NT2/D1 (cell line): ENCODE results near the gene HEATR5A.

ENCODE experiments used
- DNase-seq: peaks from one replicate; pipeline ENCODE4 v3.0.0-alpha.2; 2011; ENCODE audit warnings: low read depth, low spot score
- H3K27me3 ChIP-seq: 2 replicates; pipeline ENCODE4 v1.6.0; 2011; ENCODE audit warnings: mild to moderate bottlenecking; ENCODE audit not compliant: insufficient read length, insufficient read depth
- H3K36me3 ChIP-seq: 2 replicates; pipeline ENCODE4 v1.6.1; 2011; ENCODE audit warnings: mild to moderate bottlenecking, low read length, mixed read lengths; ENCODE audit not compliant: insufficient read depth, insufficient read length
- H3K4me1 ChIP-seq: 2 replicates; pipeline ENCODE4 v1.5.1; 2011; ENCODE audit not compliant: insufficient read depth, insufficient read length
- H3K4me3 ChIP-seq: 2 replicates; pipeline ENCODE4 v1.5.1; 2011; ENCODE audit warnings: low read depth; ENCODE audit not compliant: insufficient read length
- H3K9ac ChIP-seq: 2 replicates; pipeline ENCODE4 v1.6.0; 2011; ENCODE audit warnings: low read depth; ENCODE audit not compliant: insufficient read length
- H3K9me3 ChIP-seq: 2 replicates; pipeline ENCODE4 v1.5.1; 2011; ENCODE audit warnings: mild to moderate bottlenecking, low read length; ENCODE audit not compliant: insufficient read depth
- SUZ12 ChIP-seq: IDR thresholded peaks from 2 replicates; pipeline ENCODE4 v1.6.1; 2011; ENCODE audit not compliant: insufficient read length, insufficient read depth; ENCODE audit errors: extremely low read depth
- YY1 ChIP-seq: IDR thresholded peaks from 2 replicates; pipeline ENCODE4 v1.6.1; 2011; ENCODE audit not compliant: insufficient read length, insufficient read depth
- ZNF274 ChIP-seq: IDR thresholded peaks from 2 replicates; pipeline ENCODE4 v1.6.1; 2011; ENCODE audit warnings: mild to moderate bottlenecking, low read depth, low read length

The HEATR5A gene

GRCh38 chr14:31408421-31408820 lies 11.9 kb downstream of the HEATR5A start:
- H3K4me3 ChIP-seq: no peak overlapping the region
- TF ChIP-seq YY1: no peak
- TF ChIP-seq SUZ12: no peak
- no peak for TF ChIP-seq ZNF274
- H3K36me3 ChIP-seq: no peaks in the 10 kb centered on the region
- no peaks in the 10 kb centered on the region for H3K4me1 ChIP-seq
- no peaks in the 10 kb centered on the region for H3K9me3 ChIP-seq
- DNase-seq: no peak
- H3K27me3 ChIP-seq: no peaks in the 10 kb centered on the region
- no peak overlapping the region for H3K9ac ChIP-seq

GRCh38 chr14:31405599-31406232 lies 14.6 kb downstream of the HEATR5A start:
- no peak for DNase-seq
- H3K27me3 ChIP-seq: no peaks in the 10 kb centered on the region

GRCh38 chr14:31405106-31405505 lies 15.2 kb downstream of the HEATR5A start:
- no peak for TF ChIP-seq YY1
- TF ChIP-seq SUZ12: no peak
- no peak for TF ChIP-seq ZNF274
- Histone ChIP-seq H3K27me3 (no peaks in the 10 kb centered on the region), H3K9ac (no peak overlapping the region), H3K9me3 (no peaks in the 10 kb centered on the region), H3K36me3 (peaks cover 6% of the 10 kb centered on the region), H3K4me3 (no peak overlapping the region), H3K4me1 (no peaks in the 10 kb centered on the region)
- DNase-seq: no peak

More at GRCh38 chr14:31405599-31406232, 14.6 kb downstream of the HEATR5A start:
- H3K9ac ChIP-seq: no peak overlapping the region
- H3K4me1 ChIP-seq: no peaks in the 10 kb centered on the region
- no peak for TF ChIP-seq ZNF274
- TF ChIP-seq YY1: no peak
- TF ChIP-seq SUZ12: no peak
- H3K4me3 ChIP-seq: no peak overlapping the region
- H3K36me3 ChIP-seq: peaks cover 6% of the 10 kb centered on the region
- H3K9me3 ChIP-seq: no peaks in the 10 kb centered on the region

- H3K9ac ChIP-seq: no peak overlapping the region
- no peak for DNase-seq
- no peaks in the 10 kb centered on the region for H3K27me3 ChIP-seq
- H3K4me3 ChIP-seq: no peak overlapping the region
- peaks cover 8% of the 10 kb centered on the region for H3K36me3 ChIP-seq
- H3K9me3 ChIP-seq: no peaks in the 10 kb centered on the region
- H3K4me1 ChIP-seq: no peaks in the 10 kb centered on the region
- no peak for TF ChIP-seq ZNF274
- no peak for TF ChIP-seq SUZ12
- TF ChIP-seq YY1: no peak
Measured at GRCh38 chr14:31403707-31404106, 16.6 kb downstream of the HEATR5A start.

GRCh38 chr14:31402764-31403439 lies 17.4 kb downstream of the HEATR5A start:
- Histone ChIP-seq H3K9ac (no peak overlapping the region), H3K4me3 (no peak overlapping the region), H3K4me1 (no peaks in the 10 kb centered on the region), H3K9me3 (no peaks in the 10 kb centered on the region), H3K27me3 (no peaks in the 10 kb centered on the region), H3K36me3 (peaks cover 14% of the 10 kb centered on the region)
- DNase-seq: no peak
- TF ChIP-seq ZNF274 (no peak), SUZ12 (no peak), YY1 (no peak)

- H3K9me3 ChIP-seq: no peaks in the 10 kb centered on the region
- H3K36me3 ChIP-seq: peaks cover 17% of the 10 kb centered on the region
- H3K4me3 ChIP-seq: no peak overlapping the region
- H3K9ac ChIP-seq: no peak overlapping the region
- no peaks in the 10 kb centered on the region for H3K4me1 ChIP-seq
- no peaks in the 10 kb centered on the region for H3K27me3 ChIP-seq
- DNase-seq: no peak
- TF ChIP-seq ZNF274: no peak
- TF ChIP-seq SUZ12: no peak
- TF ChIP-seq YY1: no peak
Measured at GRCh38 chr14:31401369-31401932, 18.9 kb downstream of the HEATR5A start.

- no peak overlapping the region for H3K9ac ChIP-seq
- peaks cover 21% of the 10 kb centered on the region for H3K36me3 ChIP-seq
- no peaks in the 10 kb centered on the region for H3K4me1 ChIP-seq
- H3K9me3 ChIP-seq: no peaks in the 10 kb centered on the region
- DNase-seq: no peak
- H3K27me3 ChIP-seq: no peaks in the 10 kb centered on the region
- no peak for TF ChIP-seq SUZ12
- no peak for TF ChIP-seq ZNF274
- TF ChIP-seq YY1: no peak
- no peak overlapping the region for H3K4me3 ChIP-seq
Measured at GRCh38 chr14:31400031-31400638, 20.2 kb downstream of the HEATR5A start.
